Measurements from ENCODE around the gene NFKB1. TPM values are rescaled to one million over a fixed set of nuclear protein-coding genes. Genes with fewer than 3 reads are reported as not detected.
"Not testable (repeated sequence)": the region's sequence is repeated elsewhere in the genome, so short reads cannot be mapped to it uniquely, and the experiment has no call there.

NFKB1 gene
- total and polyA plus RNA-seq, 12 donors = 8.2 to 49.1 (median 33.9) TPM

DNA sequence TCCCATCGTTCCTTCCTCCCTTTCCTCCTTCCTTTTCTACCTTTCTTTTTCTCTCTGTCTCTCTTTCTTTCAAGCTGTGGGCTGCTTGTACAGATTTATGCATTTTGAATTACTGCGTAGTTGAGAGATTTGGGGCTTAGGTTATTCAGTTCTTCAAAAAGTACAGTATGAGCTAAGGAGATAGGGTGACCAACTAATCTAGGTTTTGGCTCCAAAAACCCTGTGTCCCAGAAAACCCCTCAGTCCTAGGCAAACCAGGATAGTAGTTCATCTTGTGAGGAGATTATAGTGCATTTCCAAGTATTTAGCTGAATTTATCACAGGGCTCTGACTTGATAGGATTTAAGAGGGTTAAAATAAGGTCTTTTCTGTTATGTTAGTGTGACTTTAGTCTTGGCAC is 64.5 kb downstream of the NFKB1 start:
- no peak overlapping the region for H3K27ac ChIP-seq
- intact Hi-C loops (cut with DNase I) = no loop called here
- 33 to 94% (median 70%) methylated on average over 2 of the region's 2 CpGs for WGBS, 4 donors

DNA sequence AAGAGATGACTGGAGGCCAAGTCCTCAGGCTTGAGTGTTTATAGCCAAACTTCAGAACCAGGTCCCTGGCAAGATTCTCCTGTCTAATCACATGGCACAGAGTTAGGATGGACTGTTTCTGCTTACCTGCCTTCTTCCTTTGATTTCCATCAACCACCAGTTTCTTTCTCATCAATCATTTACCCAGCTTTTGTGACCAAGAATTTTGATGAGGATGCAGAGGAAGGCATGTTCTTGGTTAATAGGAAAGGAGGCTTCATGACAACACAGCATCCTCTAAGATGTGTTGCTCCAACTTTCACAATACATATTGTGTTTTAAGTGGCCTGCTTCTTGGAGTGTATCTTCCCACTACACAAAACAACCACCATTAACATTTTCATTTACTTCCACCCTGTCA is 65.3 kb downstream of the NFKB1 start:
- Histone ChIP-seq H3K9me3 (replicated peaks in 1 of 3) (peaks cover 0 to 4% (median 0%) of the 10 kb centered on the region in 3 donors), H3K27ac (no peak overlapping the region), H3K4me3 (no peak overlapping the region), H3K4me1 (replicated peaks in 1 of 2) (peaks cover 4 to 7% of the 10 kb centered on the region in 2 donors), H3K36me3 (replicated peaks in 1 of 2) (no peaks in the 10 kb centered on the region), H3K27me3 (no peaks in the 10 kb centered on the region)
- no peak for DNase-seq
- TF ChIP-seq, protein P1, sequence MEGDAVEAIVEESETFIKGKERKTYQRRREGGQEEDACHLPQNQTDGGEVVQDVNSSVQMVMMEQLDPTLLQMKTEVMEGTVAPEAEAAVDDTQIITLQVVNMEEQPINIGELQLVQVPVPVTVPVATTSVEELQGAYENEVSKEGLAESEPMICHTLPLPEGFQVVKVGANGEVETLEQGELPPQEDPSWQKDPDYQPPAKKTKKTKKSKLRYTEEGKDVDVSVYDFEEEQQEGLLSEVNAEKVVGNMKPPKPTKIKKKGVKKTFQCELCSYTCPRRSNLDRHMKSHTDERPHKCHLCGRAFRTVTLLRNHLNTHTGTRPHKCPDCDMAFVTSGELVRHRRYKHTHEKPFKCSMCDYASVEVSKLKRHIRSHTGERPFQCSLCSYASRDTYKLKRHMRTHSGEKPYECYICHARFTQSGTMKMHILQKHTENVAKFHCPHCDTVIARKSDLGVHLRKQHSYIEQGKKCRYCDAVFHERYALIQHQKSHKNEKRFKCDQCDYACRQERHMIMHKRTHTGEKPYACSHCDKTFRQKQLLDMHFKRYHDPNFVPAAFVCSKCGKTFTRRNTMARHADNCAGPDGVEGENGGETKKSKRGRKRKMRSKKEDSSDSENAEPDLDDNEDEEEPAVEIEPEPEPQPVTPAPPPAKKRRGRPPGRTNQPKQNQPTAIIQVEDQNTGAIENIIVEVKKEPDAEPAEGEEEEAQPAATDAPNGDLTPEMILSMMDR (IDR thresholded peaks at IDR 0.05) = no peak
- no peak for TF ChIP-seq POLR2A (IDR thresholded peaks at IDR 0.05)
- intact Hi-C loops (cut with DNase I) = no loop called here

More for the DNA sequence above, 64.5 kb downstream of the NFKB1 start:
- Histone ChIP-seq H3K9me3 (replicated peaks in 1 of 3) (peaks cover 0 to 4% (median 0%) of the 10 kb centered on the region in 3 donors), H3K36me3 (replicated peaks in 1 of 2) (no peaks in the 10 kb centered on the region), H3K4me1 (replicated peaks in 1 of 2) (peaks cover 9 to 15% of the 10 kb centered on the region in 2 donors), H3K27me3 (no peaks in the 10 kb centered on the region), H3K4me3 (no peak overlapping the region)
- no peak for TF ChIP-seq POLR2A (IDR thresholded peaks at IDR 0.05)
- TF ChIP-seq, protein P1 (IDR thresholded peaks at IDR 0.05) = no peak
- DNase-seq = no peak

DNA sequence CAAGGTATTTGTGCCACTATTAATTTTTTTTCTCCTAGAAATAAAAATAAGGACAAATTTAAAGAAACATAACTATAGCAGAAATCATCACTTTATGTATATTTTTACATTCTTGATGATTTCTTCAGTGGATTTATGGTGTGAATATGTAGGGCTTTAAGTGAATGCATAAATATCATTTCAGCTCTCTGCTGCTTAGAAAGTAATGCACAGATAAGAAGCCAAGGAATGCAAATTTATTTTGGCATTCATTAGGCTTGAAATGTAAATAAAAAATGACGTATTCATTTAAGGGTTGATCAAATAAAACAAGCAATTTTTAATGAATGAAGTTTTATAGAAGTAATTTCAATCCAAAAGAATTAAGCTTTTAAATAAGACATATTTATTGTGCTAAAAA is 66.3 kb downstream of the NFKB1 start:
- no peaks in the 10 kb centered on the region for H3K27me3 ChIP-seq
- no peak overlapping the region for H3K27ac ChIP-seq
- H3K36me3 ChIP-seq (replicated peaks in 1 of 2) = no peaks in the 10 kb centered on the region
- TF ChIP-seq, protein P1 (IDR thresholded peaks at IDR 0.05) = no peak
- no peak for TF ChIP-seq POLR2A (IDR thresholded peaks at IDR 0.05)
- H3K4me1 ChIP-seq (replicated peaks in 1 of 2) = peaks cover 3 to 4% of the 10 kb centered on the region in 2 donors
- intact Hi-C loops (cut with DNase I) = no loop called here
- WGBS, 4 donors = 84 to 95% (median 91%) methylated on average over 1 of the region's 1 CpG
- no peak overlapping the region for H3K4me3 ChIP-seq
- peaks cover 0 to 4% (median 0%) of the 10 kb centered on the region in 3 donors for H3K9me3 ChIP-seq (replicated peaks in 1 of 3)
- no peak for DNase-seq

DNA sequence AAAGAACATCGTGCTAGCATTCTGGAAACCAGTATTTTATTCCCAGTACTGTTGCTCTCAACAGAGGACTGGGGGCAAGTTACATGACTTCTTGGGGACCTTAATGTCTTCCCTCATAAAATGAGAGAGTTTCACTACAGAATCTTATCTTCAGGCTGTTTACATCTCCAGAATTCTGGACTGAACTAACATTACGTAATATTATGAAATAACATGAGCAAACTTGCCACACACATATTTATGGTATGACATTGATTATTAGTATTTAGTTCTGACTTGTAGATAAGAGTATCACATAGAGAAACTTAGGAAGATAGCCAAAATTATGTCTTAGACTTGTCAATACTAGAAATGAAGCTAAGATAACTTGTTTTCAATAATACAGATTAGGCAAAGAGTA is 68.0 kb downstream of the NFKB1 start:
- Histone ChIP-seq H3K4me1 (replicated peaks in 1 of 2) (peaks cover 3 to 5% of the 10 kb centered on the region in 2 donors), H3K9me3 (replicated peaks in 1 of 3) (peaks cover 0 to 4% (median 0%) of the 10 kb centered on the region in 3 donors), H3K27ac (peak overlapping the region in 1 of 5 donors; percentile 0), H3K4me3 (no peak overlapping the region), H3K27me3 (no peaks in the 10 kb centered on the region), H3K36me3 (replicated peaks in 1 of 2) (no peaks in the 10 kb centered on the region)
- DNase-seq = no peak
- TF ChIP-seq, protein P1 (IDR thresholded peaks at IDR 0.05) = no peak
- TF ChIP-seq POLR2A (IDR thresholded peaks at IDR 0.05) = no peak
- WGBS, 4 donors = 59 to 73% (median 63%) methylated on average over 2 of the region's 2 CpGs
- intact Hi-C loops (cut with DNase I) = no loop called here

DNA sequence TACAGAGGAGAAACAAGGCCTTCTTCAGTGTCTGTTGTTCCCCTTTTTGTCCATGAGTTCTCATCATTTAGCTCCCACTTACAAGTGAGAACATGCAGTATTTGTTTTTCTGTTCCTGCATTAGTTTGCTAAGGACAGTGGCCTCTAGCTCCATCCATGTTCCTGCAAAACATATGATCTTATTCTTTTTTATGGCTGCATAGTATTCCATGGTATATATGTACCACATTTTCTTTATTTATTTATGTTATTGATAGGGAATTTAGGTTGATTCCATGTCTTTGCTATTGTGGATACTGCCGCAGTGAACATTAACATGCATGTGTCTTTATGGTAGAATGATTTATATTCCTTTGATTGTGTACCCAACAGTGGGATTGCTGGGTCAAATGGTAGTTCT is 69.1 kb downstream of the NFKB1 start:
- WGBS, 4 donors = 97 to 98% (median 97%) methylated on average over 1 of the region's 1 CpG
- not testable (repeated sequence) for H3K4me3 ChIP-seq

More for the DNA sequence above, 69.1 kb downstream of the NFKB1 start:
- DNase-seq; H3K27me3 ChIP-seq; H3K36me3 ChIP-seq (replicated peaks in 1 of 2); H3K9me3 ChIP-seq (replicated peaks in 1 of 3); intact Hi-C loops (cut with DNase I); H3K27ac ChIP-seq: not testable (repeated sequence)
- H3K4me1 ChIP-seq (replicated peaks in 1 of 2) = peaks cover 3 to 14% of the 10 kb centered on the region in 2 donors

All from adrenal gland (tissue), 12 donors.